GM19397 (cell line): ENCODE results near the gene JMJD7.

Experiments used
- ATAC-seq: cut with Tn5 transposase; IDR thresholded peaks from one replicate; pipeline ENCODE4 v1.9.1; 2021; ENCODE audit warnings: mild to moderate bottlenecking, moderate library complexity; ENCODE audit not compliant: unreplicated experiment

Gene JMJD7

GRCh38 chr15:41799488-41799805 is 28.4 kb upstream of the JMJD7 start:
- ATAC-seq, result no peak

- ATAC-seq, result no peak
Observed at GRCh38 chr15:41801185-41801584, 26.7 kb upstream of the JMJD7 start.

GRCh38 chr15:41801850-41802455 is 25.9 kb upstream of the JMJD7 start:
- no peak for ATAC-seq

- ATAC-seq, result no peak
Observed at GRCh38 chr15:41804361-41804760, 23.5 kb upstream of the JMJD7 start.

- ATAC-seq, result no peak
Observed at GRCh38 chr15:41804916-41805666, 22.8 kb upstream of the JMJD7 start.

- ATAC-seq, result no peak
Observed at GRCh38 chr15:41805711-41806110, 22.2 kb upstream of the JMJD7 start.

GRCh38 chr15:41806291-41807181 is 21.4 kb upstream of the JMJD7 start:
- no peak for ATAC-seq

GRCh38 chr15:41809121-41809520 is 18.8 kb upstream of the JMJD7 start:
- no peak for ATAC-seq

- ATAC-seq, result no peak
Observed at GRCh38 chr15:41809526-41810220, 18.2 kb upstream of the JMJD7 start.

GRCh38 chr15:41810651-41811431 is 17.1 kb upstream of the JMJD7 start:
- no peak for ATAC-seq

GRCh38 chr15:41811432-41812195 is 16.3 kb upstream of the JMJD7 start:
- no peak for ATAC-seq

- no peak for ATAC-seq
Observed at GRCh38 chr15:41812820-41813375, 15.0 kb upstream of the JMJD7 start.

- no peak for ATAC-seq
Observed at GRCh38 chr15:41813426-41813825, 14.5 kb upstream of the JMJD7 start.

GRCh38 chr15:41814534-41814933 is 13.4 kb upstream of the JMJD7 start:
- no peak for ATAC-seq

- no peak for ATAC-seq
Observed at GRCh38 chr15:41816788-41817187, 11.1 kb upstream of the JMJD7 start.

GRCh38 chr15:41817327-41817726 is 10.6 kb upstream of the JMJD7 start:
- ATAC-seq, result no peak

GRCh38 chr15:41817781-41818180 is 10.1 kb upstream of the JMJD7 start:
- ATAC-seq, result no peak

- ATAC-seq, result no peak
Observed at GRCh38 chr15:41819455-41820050, 8.3 kb upstream of the JMJD7 start.

- ATAC-seq, result no peak
Observed at GRCh38 chr15:41820791-41821423, 7.0 kb upstream of the JMJD7 start.
